DOHH2 (cell line): ENCODE results near the gene FAM221B.

Source experiments
- EZH2phosphoT487 ChIP-seq: fragments of 200-600 bp; sonication (generic); IDR thresholded peaks from 2 replicates; pipeline ENCODE4 v1.6.1; 2017; ENCODE audit warnings: borderline replicate concordance, mild to moderate bottlenecking, antibody characterized with exemption, low read length, moderate library complexity, mixed read lengths
- TF ChIP-seq, protein P1 (sequence below): fragments of 200-600 bp; sonication (generic); IDR thresholded peaks from one replicate; pipeline ENCODE4 v1.5.1; 2014; ENCODE audit warnings: antibody characterized with exemption, mild to moderate bottlenecking, low read depth, low read length; ENCODE audit not compliant: poor library complexity, severe bottlenecking

DNA sequence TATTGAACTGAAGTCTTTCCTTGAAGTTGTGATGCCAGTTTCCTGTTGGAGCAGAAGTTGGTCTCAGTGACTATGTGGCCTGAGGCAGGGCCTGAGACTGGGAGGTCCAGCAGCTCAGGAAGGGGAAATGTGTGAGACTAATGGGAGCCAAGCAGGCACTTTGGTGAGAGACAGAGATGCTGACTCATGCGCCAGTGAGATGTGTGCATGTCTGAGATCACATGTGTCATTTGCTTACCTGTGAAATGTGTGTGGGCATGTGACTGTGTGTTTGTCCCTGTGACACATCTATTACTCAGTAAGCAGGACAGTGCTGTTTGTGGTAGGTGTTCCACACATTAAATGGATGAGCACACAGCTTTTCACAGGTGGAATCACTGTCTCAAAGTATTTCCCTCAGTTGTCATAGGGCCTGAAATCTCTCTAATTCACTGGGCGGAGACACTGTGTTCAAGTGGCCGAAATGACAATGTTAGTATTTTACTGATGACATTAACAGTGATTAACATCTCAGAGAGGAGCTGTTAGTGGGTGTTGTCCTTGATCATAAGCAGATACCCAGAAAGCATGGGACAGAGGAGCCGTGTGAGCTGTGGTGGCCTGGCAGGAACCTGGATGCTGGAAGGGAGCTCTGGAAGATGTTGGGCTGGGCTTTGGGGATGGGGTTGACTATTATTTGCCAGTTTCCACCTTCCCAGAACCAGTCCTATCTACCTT, 29.7 kb downstream of the FAM221B start:
- TF ChIP-seq, protein P1, sequence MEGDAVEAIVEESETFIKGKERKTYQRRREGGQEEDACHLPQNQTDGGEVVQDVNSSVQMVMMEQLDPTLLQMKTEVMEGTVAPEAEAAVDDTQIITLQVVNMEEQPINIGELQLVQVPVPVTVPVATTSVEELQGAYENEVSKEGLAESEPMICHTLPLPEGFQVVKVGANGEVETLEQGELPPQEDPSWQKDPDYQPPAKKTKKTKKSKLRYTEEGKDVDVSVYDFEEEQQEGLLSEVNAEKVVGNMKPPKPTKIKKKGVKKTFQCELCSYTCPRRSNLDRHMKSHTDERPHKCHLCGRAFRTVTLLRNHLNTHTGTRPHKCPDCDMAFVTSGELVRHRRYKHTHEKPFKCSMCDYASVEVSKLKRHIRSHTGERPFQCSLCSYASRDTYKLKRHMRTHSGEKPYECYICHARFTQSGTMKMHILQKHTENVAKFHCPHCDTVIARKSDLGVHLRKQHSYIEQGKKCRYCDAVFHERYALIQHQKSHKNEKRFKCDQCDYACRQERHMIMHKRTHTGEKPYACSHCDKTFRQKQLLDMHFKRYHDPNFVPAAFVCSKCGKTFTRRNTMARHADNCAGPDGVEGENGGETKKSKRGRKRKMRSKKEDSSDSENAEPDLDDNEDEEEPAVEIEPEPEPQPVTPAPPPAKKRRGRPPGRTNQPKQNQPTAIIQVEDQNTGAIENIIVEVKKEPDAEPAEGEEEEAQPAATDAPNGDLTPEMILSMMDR: no peak
- TF ChIP-seq EZH2phosphoT487: no peak
